Measurements from ENCODE around the gene SMCR8.
A peak's percentile ranks its signal among the peaks of the same experiment; 100 is the strongest.
"Not testable (repeated sequence)": the region's sequence is repeated elsewhere in the genome, so short reads cannot be mapped to it uniquely, and the experiment has no call there.

SMCR8 gene

DNA sequence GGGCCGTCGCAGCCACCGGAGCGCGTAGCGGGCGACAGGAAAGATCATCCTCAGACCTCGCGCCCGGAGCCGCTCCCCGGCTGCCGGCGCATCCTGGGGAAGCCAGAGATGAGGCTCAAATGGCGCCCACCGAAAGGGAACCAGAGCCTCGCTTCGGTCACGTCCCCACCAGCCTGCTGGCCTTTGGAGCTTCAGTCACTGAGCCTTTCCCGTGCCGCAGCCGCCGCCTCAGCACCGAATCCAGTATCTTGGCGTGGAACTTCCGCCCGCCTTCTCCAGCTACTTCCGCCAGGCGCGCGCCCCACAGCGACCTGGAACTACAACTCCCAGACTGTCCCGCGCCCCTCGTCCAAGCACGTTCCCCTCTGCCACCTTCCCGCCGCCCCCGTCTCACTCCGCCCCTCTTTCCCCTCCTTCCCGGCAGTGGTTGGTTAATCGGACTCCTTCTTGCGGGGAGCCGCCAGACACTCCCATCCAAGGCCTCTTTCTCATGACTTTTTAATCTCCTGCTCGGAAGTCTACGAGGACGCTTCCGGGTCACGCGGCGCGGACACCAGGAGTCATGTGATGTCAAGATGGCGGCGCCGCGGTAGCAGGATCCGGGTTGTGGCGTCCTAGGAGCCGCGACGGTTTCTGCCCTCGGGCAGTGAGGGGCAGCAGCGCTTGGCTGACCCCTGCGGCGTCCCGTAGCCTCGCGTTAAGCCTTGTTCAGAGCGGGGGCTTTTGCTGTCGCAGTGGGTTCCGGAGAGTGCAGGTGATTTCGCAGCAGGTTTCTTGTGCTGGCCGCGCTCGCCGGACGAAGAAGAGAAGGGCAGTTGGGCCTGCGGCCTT is at the start of gene SMCR8, which contains the start of gene TOP3A:
Gene SMCR8, plus strand, starts transcription at position 563 of the 831 bp plus-strand sequence. CDS start 497 bp downstream, outside the sequence.
Gene TOP3A, minus strand, starts transcription at position 264 of the 831 bp plus-strand sequence. Its CDS starts 216 bp downstream, at position 48.
- DNase-seq (ENCODE audit: low read depth in 2 of 2, low spot score in 1 of 2) = peak; percentile 92 to 95

GRCh38 chr17:18267366-18267765 is 47.7 kb upstream of the SMCR8 start:
- DNase-seq (ENCODE audit: low read depth in 2 of 2, low spot score in 1 of 2) = no peak

DNA sequence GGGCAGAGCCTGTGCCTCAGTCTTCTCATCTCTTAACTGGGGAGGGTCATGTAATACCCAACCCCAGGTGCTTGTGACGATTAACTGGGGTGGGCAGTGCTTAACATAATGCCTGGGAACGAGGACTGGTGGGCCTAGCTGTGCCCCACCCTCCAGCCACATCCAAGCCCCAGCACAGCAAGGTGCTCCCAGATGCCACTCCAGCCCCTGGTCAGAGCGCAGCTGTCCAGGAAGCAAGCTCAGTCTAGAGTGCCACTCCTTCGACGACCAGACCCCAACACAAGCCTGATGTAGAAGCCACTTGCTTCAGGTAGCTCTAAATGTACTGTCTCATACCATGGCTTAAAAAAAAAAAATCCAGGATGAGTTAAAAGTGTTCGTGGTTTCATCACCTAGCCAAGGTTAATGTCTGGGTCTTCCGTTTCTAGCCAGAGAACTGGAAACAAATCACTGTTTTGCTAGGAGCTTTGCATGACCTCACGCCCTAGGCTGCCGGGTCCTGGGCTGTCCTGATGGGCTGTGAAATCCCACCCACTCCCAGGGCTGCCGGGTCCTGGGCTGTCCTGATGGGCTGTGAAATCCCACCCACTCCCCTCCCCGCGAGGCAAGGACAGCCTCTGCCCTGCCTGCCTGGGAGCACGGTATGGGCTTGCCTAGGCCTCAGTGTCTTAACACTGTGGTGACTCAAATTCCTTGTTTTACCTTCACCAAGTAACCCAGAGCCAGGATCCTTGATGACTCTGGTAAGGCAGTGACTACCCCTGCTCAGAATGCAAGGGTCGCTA is 47.0 kb upstream of the SMCR8 start:
- no peak for DNase-seq (ENCODE audit: low read depth in 2 of 2, low spot score in 1 of 2)

- DNase-seq (ENCODE audit: low read depth in 2 of 2, low spot score in 1 of 2) = no peak
Observed at GRCh38 chr17:18270046-18270931, 44.8 kb upstream of the SMCR8 start.

GRCh38 chr17:18277076-18277475 is 38.0 kb upstream of the SMCR8 start:
- DNase-seq (ENCODE audit: low read depth in 2 of 2, low spot score in 1 of 2) = no peak

GRCh38 chr17:18278867-18279266 is 36.2 kb upstream of the SMCR8 start:
- DNase-seq (ENCODE audit: low read depth in 2 of 2, low spot score in 1 of 2) = no peak

GRCh38 chr17:18280249-18280648 is 34.8 kb upstream of the SMCR8 start:
- no peak for DNase-seq (ENCODE audit: low read depth in 2 of 2, low spot score in 1 of 2)

DNA sequence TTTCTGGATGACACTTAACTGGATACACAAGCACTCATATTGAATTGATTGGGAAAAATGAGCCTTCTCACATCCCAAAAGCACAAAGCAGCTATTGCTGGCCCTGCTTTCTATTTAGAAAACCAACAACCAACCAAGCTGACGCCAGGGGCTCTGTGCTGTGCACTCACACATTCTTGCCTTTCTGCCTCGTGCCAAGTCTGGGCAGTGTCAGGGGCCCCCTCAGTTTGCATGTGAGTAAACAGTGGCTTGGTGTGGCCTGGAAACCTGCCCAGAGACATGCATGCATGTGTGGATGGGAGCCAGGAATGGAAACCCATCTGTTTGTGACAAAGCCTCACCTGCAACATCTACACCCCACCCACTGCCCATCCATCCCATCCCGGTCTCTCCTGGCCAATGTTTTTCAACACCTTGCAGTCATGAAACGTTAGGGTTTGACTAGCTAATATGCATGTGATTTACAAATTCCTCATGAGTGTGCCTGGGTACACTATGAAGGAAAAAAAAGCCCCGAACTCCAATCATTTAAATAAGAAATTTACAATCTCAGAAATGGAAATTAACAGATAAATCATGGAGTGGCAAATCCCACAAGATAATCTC is 34.2 kb upstream of the SMCR8 start:
- DNase-seq (ENCODE audit: low read depth in 2 of 2, low spot score in 1 of 2) = no peak

DNA sequence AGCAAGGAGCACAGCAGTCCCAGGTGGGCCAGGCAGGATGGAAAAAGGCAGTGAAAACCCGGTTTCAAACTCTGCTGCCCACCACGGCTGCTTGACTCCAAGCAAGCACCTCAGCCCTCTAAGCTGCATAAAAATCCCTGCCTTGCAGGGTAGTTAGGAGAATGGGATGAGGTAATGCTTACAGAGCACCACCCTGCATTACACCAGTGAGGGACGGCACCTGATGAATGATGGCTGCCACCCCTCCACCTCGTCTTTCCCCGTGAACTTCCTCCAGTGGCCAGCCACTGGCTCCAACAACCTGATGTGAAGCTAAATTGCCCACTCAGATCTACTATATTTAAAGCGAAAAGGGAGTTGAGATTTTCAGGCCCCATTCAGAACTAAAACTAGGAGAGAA is 33.3 kb upstream of the SMCR8 start:
- DNase-seq (ENCODE audit: low read depth in 2 of 2, low spot score in 1 of 2) = no peak

GRCh38 chr17:18285296-18285695 is 29.8 kb upstream of the SMCR8 start:
- no peak for DNase-seq (ENCODE audit: low read depth in 2 of 2, low spot score in 1 of 2)

GRCh38 chr17:18291718-18292540 is 23.2 kb upstream of the SMCR8 start:
- DNase-seq (ENCODE audit: low read depth in 2 of 2, low spot score in 1 of 2) = no peak

DNA sequence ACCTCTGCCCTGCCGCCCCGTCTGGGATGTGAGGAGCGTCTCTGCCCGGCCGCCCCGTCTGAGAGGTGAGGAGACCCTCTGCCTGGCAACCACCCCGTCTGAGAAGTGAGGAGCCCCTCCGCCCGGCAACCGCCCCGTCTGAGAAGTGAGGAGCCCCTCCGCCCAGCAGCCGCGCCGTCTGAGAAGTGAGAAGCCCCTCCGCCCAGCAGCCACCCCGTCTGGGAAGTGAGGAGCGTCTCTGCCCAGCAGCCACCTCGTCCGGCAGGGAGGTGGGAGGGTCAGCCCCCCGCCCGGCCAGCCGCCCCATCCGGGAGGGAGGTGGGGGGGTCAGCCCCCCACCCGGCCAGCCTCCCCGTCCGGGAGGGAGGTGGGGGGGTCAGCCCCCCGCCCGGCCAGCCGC is 17.0 kb upstream of the SMCR8 start:
- DNase-seq (ENCODE audit: low read depth in 2 of 2, low spot score in 1 of 2) = not testable (repeated sequence)

- no peak for DNase-seq (ENCODE audit: low read depth in 2 of 2, low spot score in 1 of 2)
Observed at GRCh38 chr17:18300725-18301480, 14.2 kb upstream of the SMCR8 start.

GRCh38 chr17:18303206-18303605 is 11.9 kb upstream of the SMCR8 start:
- not testable (repeated sequence) for DNase-seq (ENCODE audit: low read depth in 2 of 2, low spot score in 1 of 2)

GRCh38 chr17:18309202-18309601 is 5.9 kb upstream of the SMCR8 start:
- DNase-seq (ENCODE audit: low read depth in 2 of 2, low spot score in 1 of 2) = no peak

DNA sequence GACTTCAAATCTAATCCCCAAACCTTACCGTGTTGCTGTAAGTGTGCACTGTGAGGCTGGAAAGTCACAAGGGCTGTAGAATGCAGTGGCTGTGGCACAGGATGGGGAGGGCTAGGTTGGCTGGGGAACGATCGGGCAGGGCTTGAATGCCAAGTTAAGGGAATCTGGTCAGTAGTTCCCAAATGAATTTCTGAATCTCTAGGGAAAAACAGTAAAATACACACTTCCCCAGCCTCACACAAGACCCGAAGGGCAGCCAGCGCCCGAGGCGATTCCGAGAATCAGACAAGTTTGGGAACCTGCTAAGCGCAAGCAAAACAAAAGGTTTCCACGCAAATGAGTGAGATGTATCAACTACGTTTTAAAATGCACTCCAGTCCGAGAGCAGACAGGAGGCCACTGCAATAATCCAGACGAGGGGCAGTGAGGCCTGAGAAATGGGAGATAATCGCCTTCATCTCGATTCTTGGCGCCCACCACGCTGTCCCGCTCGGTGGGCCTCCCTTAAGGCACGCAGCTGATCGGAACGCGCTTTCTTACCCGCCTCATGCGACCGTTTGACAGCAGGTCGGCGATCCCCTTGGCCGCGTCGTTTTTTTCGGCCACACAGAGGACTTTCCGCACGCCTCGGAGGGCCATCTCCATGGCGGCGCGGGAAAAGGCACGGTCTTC is 898 bp upstream of the SMCR8 start:
- DNase-seq (ENCODE audit: low read depth in 2 of 2, low spot score in 1 of 2) = no peak

DNA sequence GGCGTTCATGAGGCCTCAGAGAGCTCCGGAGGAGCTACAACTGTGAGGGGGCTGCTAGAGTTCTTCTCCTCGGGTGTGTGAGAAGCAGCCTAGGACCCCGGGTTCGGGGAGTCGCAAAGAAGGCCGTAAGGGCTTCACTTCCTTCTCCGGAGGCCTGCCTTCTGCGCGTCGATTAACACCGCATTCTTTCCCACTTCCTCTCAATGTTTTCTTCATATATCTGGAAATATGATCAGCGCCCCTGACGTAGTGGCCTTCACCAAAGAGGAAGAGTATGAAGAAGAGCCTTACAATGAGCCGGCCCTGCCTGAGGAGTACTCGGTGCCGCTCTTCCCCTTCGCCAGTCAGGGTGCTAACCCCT is 449 bp downstream of the SMCR8 start:
- DNase-seq (ENCODE audit: low read depth in 2 of 2, low spot score in 1 of 2) = peak in 1 of 2 donors; percentile 15

DNA sequence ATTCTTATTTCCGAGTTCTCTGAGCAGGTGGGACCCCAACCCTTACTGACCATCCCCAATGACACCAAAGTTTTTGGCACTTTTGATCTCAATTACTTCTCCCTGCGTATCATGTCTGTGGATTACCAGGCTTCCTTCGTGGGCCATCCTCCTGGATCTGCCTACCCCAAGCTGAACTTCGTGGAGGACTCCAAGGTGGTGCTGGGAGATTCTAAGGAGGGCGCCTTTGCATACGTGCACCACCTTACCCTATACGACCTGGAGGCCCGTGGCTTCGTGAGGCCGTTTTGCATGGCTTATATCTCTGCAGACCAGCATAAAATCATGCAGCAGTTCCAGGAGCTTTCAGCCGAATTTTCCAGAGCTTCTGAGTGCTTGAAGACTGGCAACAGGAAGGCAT is 868 bp downstream of the SMCR8 start:
- no peak for DNase-seq (ENCODE audit: low read depth in 2 of 2, low spot score in 1 of 2)

DNA sequence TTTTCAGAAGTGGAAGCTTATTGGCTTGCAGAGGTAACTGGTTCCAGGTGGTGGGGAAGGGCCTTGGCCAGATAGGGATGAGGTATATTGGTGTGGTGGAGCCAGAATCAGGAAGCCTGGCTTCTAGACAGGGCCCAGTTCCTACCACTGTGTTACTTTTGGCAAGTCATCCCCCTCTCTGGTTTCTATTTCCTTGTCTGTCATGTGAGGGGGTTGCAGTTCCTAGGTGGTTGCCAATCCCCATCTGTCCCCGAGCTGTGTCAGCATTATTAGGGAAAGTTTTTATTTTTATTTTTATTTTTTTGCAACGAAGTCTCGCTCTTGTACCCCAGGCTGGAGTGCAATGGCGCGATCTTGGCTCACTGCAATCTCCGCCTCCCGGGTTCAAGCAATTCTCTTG is 3.0 kb downstream of the SMCR8 start:
- no peak for DNase-seq (ENCODE audit: low read depth in 2 of 2, low spot score in 1 of 2)
